CD4-positive, alpha-beta T cell treated with Interleukin-17A for 4 hours (primary cell): ENCODE measurements around the gene CLNS1A.
"Not testable (repeated sequence)": the region's sequence is repeated elsewhere in the genome, so short reads cannot be mapped to it uniquely, and the experiment has no call there.

Experiments used
- DNase-seq: peaks from one replicate; pipeline ENCODE4 v3.0.0-alpha.2; 2020; ENCODE audit warnings: mixed read lengths

CLNS1A gene

GRCh38 chr11:77617892-77618291, 19.7 kb downstream of the CLNS1A start:
- no peak for DNase-seq

DNA sequence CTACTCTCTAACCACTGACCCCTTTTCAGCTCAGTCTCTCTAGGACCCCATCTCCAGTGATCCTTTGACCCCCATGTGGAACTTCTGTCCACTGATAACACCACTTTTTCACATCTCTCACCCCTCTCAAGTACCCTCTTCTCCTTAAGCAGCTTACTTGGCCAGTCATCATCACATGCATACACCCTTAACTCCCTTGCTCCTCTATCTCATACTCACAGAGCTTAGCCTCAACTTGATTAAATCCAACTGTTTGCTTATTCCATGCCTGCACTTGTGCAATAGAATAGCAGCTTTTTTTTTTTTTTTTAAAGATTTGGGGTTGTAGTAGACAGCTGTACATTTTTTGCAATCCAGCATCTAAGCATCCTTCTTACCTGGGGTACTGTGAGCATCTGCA, 25.7 kb downstream of the CLNS1A start:
- DNase-seq = no peak

- no peak for DNase-seq
Observed at GRCh38 chr11:77609234-77609633, 28.4 kb downstream of the CLNS1A start.

DNA sequence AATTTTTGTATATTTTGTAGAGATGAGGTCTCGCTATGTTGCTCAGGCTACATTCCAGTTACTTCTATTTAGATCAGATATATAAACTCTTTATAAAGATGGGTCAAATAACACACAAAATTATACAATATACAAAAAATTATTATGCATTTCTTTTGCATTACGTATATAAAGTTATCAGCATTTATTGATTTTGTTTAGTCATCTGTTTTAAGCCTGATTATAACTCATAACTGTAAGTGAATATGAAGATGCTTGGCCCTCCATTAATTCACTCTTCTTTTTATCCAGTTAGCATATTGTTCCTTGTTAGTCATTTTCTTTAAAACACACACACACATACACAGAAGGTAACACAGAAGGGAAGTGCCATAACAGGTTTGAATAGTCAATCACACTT, 33.3 kb downstream of the CLNS1A start:
- no peak for DNase-seq

DNA sequence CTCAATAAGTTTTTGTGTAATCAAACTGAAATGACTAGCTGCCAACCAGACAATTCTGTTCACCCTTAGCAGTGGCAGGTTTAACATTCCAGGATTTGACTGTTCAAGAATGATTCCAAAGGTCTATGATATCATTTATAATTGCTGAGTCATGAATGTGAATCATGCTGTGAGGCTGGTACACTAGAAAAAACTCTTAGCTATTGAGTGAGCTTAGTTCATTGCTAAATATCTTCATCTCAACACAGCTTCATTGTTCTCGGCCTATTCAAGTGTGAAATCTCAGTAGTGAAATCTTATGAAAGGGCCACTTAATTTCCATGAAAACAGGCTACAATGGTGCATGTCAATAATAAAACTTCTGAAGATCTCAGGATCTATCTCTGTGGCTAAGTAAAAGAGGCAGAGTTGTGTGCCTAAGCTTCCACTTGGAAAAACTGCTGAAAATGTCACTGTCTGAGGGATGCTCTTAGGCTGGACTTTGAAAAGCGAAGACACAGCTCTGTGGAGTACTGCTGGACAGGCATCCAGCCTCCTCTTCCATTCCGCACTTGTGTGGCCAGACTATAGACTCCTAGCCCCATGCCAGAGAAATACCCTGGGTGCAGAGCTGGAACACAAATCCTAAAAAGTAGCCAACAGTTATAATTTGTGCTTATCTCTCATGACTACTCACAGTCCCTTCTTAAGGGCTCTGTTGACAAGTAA, 35.1 kb downstream of the CLNS1A start:
- no peak for DNase-seq

DNA sequence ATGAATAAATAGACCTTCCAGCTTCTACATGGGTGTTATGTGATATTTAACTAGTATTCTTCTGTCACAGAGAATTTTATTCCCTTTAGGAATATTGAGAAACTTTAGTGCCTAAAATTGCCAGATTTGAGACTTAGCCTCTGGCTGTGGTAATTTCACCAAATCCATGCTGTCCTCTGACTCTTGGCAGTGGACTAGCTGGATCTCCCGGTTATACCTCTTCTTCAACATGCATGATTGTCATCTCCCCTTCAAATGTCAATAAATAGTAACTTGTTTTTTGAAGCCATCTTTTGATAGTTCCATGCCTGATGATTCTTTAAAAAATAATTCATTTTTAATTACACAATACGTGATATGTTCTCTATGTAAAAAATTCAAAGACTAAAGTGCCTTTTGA, 39.4 kb downstream of the CLNS1A start:
- DNase-seq = no peak

DNA sequence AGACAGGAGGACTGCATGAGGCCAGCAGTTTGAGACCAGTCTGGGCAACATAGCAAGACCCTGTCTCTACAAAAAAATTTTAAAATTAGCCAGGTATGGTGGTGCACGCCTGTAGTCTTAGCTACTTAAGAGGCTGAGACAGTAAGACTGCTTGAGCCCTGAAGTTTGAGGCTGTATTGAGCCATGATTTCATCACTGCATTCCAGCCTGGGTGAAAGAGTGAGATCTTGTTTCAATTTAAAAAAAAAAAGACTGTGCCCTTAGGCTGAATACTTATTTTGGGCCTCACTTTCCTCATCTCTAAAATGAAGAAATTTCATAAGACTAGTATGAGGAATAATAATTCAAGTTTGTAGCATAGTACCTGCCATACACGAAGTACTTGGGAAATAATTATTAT, 41.0 kb downstream of the CLNS1A start:
- no peak for DNase-seq

DNA sequence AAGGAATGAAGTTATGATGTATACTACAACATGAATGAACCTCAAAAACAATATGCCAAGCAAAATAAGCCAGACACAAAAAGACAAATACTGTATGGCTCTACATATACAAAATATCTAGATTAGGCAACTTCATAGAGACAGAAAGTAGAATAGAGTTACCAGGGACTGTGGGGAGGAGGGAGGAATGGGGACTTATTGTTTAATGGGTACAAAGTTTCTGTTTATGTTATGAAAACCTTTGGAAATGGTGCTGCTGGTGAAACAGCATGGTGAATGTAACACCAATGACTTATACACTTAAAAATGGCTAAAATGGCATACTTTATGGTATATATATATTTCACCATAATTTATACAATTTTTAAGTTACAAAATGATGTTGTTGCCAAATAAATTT, 43.7 kb downstream of the CLNS1A start:
- no peak for DNase-seq

DNA sequence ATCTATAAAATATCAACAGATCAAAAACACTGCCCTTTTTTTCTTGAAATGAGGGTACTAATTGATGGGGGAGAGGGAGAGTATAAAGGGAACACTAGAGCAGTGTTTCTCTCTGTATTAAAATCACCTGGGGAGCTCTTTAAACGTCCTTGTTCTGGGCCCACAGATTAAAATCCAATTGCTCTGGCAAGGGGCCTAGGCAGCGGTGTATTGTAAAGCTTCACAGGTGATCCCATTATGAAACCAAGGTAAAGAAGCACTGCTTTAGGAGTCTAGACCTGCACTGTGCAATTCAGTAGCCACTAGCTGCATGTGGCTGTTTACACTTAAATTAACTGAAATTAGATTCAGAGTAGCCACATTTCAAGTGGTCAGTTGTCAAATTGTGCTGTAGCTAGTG, 44.9 kb downstream of the CLNS1A start:
- DNase-seq = no peak

GRCh38 chr11:77590194-77590782, 47.3 kb downstream of the CLNS1A start:
- DNase-seq = peak; percentile 19

DNA sequence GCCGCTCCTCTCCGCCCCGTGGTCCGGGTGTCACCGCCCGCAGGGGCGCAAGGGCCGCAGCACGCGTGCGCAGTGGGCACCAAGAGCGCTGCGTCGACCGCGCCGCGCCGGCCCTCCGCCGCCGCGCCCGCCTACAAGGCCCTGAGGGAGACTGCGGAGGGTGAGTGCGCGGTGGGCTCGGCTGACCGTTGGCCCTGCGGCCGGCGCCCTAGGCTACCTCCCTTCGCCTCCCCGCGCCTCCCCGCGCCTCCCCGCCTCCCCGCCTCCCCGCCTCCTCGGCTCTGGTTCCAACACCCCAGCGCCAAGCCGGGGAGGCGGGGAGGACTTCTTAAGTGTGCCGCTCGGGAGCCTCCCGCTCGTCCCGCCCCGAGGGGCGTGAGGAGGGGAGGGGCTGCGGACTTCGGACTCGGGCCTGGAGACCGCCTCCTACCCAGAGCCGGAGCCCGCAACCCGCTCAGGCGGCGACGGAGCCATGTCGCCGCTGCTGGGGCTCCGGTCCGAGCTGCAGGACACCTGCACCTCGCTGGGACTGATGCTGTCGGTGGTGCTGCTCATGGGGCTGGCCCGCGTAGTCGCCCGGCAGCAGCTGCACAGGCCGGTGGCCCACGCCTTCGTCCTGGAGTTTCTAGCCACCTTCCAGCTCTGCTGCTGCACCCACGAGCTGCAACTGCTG, 47.9 kb downstream of the CLNS1A start, which contains the start of gene AQP11:
AQP11 (plus strand) TSS at position 433 of the 673 bp plus-strand sequence; CDS start at position 473, 40 bp downstream.
- peak; percentile 72 for DNase-seq

GRCh38 chr11:77589181-77589520, 48.4 kb downstream of the CLNS1A start:
- no peak for DNase-seq

DNA sequence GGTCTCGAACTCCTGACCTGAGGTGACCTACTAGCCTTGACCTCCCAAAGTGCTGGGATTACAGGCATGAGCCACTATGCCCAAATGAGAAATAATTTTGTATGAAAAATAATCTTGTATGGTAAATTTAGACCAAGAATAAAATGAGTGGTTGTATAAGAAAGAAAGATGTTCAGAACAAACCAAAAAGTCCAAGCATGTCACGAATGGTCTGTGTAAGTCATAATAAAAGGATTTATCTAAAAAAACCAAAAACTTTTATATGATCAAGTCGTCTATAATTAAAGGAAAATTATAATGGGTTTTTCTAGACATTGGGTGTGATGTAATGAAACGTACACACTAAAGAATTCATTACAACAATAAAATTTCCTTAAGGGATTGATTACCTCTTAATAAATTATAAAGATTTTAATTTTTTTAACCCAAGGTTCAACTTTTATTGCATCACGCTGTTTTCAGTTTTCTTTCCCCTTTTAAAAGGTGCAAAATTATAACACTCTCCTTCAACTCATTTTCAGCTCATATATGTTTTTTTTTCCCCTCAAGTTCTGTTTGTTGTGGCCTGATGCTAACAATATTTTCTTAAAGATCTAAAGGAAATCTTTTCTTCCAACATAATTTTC, 56.8 kb downstream of the CLNS1A start:
- DNase-seq = no peak

DNA sequence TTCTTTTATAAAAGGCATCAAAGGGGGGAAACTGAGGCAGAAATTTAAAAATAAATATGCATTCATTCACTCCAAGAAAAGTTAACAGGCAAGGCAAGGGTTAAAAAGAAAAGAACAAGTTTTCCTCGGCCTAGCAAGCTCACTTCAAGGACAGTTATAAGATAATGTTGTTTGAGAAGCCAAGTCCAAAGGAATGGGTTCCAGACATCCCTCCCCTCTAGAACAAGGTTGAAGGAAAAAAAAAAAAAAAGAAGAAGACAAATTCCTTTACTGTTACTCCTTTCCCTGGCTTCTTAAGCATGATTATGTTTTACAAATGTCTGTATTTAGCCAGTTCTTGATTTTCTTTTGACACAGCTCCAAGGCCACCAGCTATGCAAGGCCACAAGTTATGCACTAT, 62.2 kb downstream of the CLNS1A start:
- DNase-seq = not testable (repeated sequence)

DNA sequence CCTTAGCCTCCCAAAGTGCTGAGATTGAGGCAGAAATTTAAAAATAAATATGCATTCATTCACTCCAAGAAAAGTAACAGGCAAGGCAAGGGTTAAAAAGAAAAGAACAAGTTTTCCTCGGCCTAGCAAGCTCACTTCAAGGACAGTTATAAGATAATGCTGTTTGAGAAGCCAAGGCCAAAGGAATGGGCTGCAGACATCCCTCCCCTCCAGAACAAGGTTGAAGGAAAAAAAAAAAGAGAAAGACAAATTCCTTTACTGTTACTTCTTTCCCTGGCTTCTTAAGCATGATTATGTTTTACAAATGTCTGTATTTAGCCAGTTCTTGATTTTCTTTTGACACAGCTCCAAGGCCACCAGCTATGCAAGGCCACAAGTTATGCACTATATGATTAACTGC, 66.7 kb downstream of the CLNS1A start:
- not testable (repeated sequence) for DNase-seq

GRCh38 chr11:77569676-77570070, 67.9 kb downstream of the CLNS1A start:
- no peak for DNase-seq

GRCh38 chr11:77568916-77569675, 68.5 kb downstream of the CLNS1A start:
- DNase-seq = no peak

- no peak for DNase-seq
Observed at GRCh38 chr11:77568306-77568705, 69.3 kb downstream of the CLNS1A start.
